Subcutaneous adipose tissue (tissue), 4 donors: ENCODE measurements around the gene FAIM2. TPM values are rescaled to one million over a fixed set of nuclear protein-coding genes. Genes with fewer than 3 reads are reported as not detected.

Experiments
- total RNA-seq, 4 donors: library from RNA; depleted of rRNA; stranded (reverse); fragments of >200 nt; gene quantifications; one replicate each; pipeline ENCODE4 v1.1.0, GENCODE V29; 2016
- TF ChIP-seq, protein P1 (sequence below): fragments of 450-650 bp; IDR thresholded peaks from one replicate; pipeline ENCODE4 v1.5.1; 2016; ENCODE audit warnings: low read depth, mild to moderate bottlenecking, control low read depth, antibody characterized with exemption, moderate library complexity

The FAIM2 gene
- total RNA-seq, 4 donors from 2014 or later = 1.2 TPM; not detected in 3

DNA sequence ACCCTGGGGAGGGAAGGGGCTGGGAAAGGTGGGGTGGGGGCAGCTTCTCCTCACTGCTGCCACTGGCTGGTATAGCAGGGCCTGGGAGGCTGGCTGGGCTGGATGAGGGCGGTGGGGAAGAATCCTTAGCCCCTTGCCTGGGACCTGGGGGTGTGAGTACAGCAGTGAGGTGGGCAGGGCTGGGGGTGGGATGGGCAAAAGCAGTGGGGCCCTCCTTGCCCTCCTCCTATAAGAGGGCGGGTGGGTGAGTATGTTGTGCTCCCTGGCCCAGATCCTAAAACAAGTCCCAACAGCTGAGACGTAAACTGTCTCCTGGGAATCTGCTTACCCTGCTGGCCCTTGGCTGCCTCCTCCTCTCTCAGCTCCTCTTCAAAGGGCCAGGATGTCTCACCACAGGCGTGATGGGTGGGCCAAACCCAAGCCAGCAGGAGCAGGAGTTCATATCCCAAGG, 77.7 kb downstream of the FAIM2 start:
- TF ChIP-seq, protein P1, sequence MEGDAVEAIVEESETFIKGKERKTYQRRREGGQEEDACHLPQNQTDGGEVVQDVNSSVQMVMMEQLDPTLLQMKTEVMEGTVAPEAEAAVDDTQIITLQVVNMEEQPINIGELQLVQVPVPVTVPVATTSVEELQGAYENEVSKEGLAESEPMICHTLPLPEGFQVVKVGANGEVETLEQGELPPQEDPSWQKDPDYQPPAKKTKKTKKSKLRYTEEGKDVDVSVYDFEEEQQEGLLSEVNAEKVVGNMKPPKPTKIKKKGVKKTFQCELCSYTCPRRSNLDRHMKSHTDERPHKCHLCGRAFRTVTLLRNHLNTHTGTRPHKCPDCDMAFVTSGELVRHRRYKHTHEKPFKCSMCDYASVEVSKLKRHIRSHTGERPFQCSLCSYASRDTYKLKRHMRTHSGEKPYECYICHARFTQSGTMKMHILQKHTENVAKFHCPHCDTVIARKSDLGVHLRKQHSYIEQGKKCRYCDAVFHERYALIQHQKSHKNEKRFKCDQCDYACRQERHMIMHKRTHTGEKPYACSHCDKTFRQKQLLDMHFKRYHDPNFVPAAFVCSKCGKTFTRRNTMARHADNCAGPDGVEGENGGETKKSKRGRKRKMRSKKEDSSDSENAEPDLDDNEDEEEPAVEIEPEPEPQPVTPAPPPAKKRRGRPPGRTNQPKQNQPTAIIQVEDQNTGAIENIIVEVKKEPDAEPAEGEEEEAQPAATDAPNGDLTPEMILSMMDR = no peak

DNA sequence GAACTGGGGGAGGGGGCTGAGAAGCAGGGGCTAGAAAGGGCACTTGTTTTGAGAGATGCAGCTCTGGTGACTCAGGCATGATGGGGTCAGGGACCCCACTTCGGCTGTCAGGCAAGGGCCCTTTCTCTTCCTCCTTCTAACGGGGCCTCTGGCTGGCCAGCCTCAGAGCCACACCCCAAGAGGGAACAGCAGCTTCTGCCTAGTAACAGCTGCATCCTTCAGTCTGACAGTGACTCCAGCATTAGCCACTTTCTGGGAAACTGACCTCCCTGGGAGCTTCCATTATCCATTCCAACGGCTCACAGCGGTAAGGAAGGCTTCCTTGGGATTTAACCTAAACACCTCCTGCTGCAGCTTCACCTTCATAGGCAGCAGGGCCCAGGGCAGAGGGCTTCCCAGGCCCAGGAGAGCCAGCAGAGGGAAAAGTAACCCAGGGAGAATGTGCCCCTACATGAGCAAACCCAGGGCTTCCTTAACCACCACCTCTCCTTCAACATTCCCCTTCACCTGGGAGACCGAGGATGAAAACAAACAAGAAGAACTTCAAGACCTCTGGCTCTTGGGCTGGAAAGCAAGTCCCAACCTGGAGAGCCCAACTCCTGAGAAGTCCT, 78.2 kb downstream of the FAIM2 start:
- TF ChIP-seq, protein P1 = no peak

DNA sequence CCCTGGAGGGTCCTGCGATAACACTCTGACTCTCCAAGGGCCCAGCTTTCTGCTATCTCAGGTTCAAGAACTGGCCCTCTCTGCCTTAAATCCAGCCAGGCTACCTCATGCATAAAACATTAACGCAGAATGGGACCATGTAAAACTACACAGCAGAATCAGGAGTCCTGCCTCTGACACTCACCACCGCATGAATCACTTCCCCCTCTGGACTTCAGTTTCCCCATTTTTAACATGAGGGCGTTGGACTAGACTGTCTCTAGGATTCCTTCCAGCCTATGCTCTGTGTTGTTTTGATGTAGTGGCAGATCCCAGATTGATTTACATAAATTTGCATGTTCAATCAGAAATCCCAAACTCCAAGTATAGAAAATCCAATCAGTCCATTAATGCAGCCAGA, 78.8 kb downstream of the FAIM2 start:
- TF ChIP-seq, protein P1 = no peak

DNA sequence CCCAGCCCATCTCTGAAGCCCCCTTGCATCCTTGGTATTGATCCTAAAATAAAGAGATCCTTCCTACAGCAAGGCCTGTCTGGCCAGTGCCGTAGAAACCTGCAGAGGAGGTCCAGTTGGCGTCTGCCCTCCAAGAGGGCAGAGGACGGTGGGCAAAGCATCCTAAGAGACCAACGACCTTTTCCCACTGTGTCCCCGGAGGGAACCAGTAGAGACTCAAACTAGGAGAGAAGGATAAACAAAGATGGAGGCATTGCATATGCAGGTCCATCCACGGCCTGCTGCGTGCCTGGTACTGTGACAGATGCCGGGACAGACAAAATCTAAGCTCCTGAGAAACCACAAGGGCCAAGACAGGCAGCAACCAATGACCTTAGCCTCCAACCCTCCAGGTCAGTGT, 79.3 kb downstream of the FAIM2 start:
- TF ChIP-seq, protein P1 = no peak

DNA sequence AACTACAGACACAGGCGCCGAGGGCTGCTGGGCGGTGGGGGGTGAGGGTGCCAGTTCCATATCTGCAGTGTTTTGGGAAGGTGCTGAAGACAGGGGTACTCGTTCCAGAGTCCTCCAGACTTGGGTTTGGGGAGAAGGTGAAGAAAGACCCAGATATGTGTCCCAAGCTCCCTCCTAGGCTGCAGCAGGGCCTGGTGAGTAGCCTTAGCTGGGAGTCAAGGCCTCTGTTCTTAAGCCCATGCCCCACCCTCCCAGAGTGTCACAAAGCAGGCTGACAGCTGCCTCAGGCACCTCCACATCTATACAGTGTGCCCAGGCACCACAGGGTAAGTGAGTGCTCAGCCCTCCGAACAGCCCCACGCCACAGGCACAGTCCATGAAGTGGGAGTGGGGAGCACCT, 79.7 kb downstream of the FAIM2 start:
- TF ChIP-seq, protein P1 = no peak

DNA sequence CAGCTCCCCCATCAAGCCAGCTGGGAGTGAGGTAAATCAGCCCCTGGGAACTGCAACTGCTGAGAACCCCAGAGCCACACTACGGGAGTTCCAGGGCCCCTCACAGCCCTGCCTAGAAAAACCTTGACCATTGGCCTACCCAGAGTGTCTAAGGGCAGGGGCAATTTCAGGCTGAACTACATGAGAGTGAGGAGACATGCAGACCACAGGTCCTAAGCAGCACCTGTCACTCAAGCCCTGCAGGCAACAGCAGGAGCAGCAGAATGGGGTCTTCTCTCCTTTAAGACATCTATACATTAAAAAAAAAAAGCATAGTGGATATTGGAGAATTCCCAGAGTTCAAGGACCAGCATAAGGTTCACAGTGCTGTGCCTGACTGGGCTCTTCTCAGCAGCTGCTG, 80.3 kb downstream of the FAIM2 start:
- TF ChIP-seq, protein P1 = no peak

DNA sequence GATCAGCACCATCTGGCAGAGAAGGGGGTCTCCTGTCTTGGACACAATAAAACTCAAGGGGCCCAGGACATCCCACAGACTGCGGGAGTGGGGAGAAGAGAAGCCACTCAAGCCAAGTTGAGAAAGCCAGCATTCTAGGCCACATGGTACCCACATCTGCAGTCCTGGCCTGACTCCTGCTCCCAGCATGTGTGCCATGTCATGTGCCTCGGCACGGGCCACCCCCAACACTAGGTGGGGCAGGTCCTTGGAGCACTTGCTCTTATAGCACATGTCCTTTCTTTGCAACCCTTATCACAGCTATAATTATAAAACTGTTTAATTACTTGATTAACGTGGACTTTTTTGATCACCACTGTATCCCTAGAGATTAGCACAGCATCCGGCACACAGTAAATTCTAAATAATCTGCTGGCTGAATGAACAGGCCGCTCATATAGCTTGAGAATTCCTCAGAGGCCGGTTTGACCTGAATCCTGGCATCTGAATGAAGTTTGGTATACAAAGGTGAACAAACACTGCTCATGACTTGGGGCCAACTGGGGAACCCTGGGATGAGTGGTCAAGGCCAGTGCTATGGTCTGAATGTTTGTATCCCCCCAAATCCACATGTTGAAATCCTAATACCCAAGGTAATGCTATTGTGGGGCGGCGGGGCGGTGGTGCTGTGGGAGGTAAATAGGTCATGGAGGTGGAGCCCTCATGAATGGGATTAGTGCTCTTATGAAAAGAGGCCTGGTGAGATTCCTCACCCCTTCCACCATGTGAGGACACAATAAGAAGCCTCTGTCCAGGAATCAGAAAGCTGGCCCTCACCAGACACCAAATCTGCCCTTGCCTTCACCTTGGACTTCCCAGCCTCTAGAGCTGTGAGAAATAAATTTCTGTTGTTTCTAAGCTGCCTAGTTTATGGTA, 82.1 kb downstream of the FAIM2 start:
- TF ChIP-seq, protein P1 = no peak
